AG04450 (cell line): ENCODE measurements around the gene DXO. TPM values are rescaled to one million over a fixed set of nuclear protein-coding genes. Genes with fewer than 3 reads are reported as not detected.

ENCODE experiments used
- CTCF ChIA-PET: fragments of 300-600, 350-600 bp; formaldehyde crosslinking; extraction: SDS; loops from one replicate; lab custom pipeline; 2022; ENCODE audit warnings: antibody characterized with exemption, inconsistent platforms; lab: Charles Lee
- POLR2A ChIA-PET: fragments of 350-600 bp; formaldehyde crosslinking; extraction: SDS; loops from one replicate; lab custom pipeline; 2021; ENCODE audit warnings: antibody characterized with exemption, inconsistent platforms; lab: Yijun Ruan, JAX
- DNase-seq: peaks from one replicate; pipeline ENCODE4 v3.0.0-alpha.2; 2011; ENCODE audit warnings: low read depth, low spot score
- H3K27ac ChIP-seq: one replicate; pipeline ENCODE4 v1.5.1; 2012; ENCODE audit warnings: low read depth, low read length, control low read depth
- H3K27me3 ChIP-seq: one replicate; pipeline ENCODE4 v1.6.0; 2012; ENCODE audit warnings: low read length; ENCODE audit not compliant: control insufficient read depth, insufficient read depth
- H3K4me3 ChIP-seq: 2 replicates; pipeline ENCODE4 v1.5.1; 2011; ENCODE audit warnings: mild to moderate bottlenecking, low read depth, low read length, control low read depth
- H3K9me3 ChIP-seq: 2 replicates; pipeline ENCODE4 v1.5.1; 2012; ENCODE audit warnings: low read length; ENCODE audit not compliant: control insufficient read depth, insufficient read depth
- polyA plus RNA-seq: library from polyadenylated mRNA; depleted of rRNA; stranded (reverse); fragments of >200 nt; gene quantifications from 2 replicates; pipeline ENCODE4 v1.2.3, GENCODE V29; 2011
- TF ChIP-seq, protein P1 (sequence below): IDR thresholded peaks from 2 replicates; pipeline ENCODE4 v1.5.1; 2011; ENCODE audit warnings: low read depth, low read length, control low read depth, inconsistent platforms

The DXO gene
- polyA plus RNA-seq, 1 experiment, result 11.4 TPM

DNA sequence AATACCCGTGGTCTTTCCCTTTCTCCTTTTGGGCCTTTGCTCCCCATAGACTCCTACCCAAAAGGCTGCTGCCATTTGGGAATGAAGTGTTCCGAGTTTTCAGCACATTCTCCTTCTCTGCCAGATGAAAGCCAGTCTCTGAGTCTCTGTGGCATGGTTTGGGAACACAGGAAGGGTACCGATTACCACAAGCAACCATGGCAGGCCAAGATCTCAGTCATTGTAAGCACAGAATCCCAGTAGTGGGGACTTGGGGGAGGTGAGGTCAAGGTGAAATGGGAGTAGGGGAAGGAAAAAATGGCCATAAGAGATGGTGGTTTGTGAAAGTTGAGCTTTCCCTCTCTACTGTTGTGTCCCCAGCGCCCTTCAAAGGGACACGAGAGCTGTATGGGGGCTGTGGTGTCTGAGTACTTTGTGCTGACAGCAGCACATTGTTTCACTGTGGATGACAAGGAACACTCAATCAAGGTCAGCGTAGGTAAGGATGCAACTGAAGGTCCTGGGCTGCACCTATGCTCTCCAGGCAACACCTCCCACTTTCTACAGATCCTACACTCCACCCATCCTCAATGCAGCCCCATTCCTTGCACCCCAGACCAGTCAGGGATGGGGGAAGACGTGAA is 21.9 kb downstream of the DXO start:
- CTCF ChIA-PET, result interaction anchor here (1.0 to 3.3 kb wide), 3 partner anchors 9 to 53 kb away, joined by 3 to 44 read pairs (median 4); partner anchors contain the start of genes EHMT2, NELFE and SKIC2
- H3K4me3 ChIP-seq, result no peak overlapping the region
- TF ChIP-seq, protein P1, sequence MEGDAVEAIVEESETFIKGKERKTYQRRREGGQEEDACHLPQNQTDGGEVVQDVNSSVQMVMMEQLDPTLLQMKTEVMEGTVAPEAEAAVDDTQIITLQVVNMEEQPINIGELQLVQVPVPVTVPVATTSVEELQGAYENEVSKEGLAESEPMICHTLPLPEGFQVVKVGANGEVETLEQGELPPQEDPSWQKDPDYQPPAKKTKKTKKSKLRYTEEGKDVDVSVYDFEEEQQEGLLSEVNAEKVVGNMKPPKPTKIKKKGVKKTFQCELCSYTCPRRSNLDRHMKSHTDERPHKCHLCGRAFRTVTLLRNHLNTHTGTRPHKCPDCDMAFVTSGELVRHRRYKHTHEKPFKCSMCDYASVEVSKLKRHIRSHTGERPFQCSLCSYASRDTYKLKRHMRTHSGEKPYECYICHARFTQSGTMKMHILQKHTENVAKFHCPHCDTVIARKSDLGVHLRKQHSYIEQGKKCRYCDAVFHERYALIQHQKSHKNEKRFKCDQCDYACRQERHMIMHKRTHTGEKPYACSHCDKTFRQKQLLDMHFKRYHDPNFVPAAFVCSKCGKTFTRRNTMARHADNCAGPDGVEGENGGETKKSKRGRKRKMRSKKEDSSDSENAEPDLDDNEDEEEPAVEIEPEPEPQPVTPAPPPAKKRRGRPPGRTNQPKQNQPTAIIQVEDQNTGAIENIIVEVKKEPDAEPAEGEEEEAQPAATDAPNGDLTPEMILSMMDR, result no peak
- no peaks in the 10 kb centered on the region; the same call in 1 of the 2 replicates for H3K9me3 ChIP-seq
- POLR2A ChIA-PET, result interaction anchor here (1.0 kb wide), 1 partner anchor 12 kb away, joined by 3 read pairs; no protein-coding TSS in a partner anchor
- H3K27ac ChIP-seq, result no peak overlapping the region
- H3K27me3 ChIP-seq, result no peaks in the 10 kb centered on the region
- no peak for DNase-seq

DNA sequence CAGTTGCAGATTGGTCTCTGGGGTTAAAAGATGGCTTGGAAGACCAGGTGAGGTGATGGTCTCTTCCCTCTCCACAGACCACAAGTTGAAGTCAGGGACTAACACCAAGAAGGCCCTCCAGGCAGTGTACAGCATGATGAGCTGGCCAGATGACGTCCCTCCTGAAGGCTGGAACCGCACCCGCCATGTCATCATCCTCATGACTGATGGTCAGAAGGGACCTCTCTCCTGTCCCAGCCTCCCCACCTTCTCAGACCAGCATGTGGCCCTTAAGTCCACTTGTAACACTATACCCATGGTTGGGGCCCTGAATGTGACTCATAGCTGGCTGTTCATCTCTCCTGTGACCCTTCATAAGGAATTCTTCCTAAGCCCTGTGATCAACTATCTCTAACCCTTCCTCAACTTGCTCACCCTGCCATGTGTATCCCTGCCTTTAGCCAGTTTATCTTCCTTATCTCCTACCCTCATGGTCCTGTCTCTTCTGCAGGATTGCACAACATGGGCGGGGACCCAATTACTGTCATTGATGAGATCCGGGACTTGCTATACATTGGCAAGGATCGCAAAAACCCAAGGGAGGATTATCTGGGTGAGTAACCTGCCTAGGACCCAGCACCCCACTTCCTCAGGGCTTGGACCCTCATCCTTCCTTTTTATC is 23.1 kb downstream of the DXO start:
- Histone ChIP-seq H3K27me3 (no peaks in the 10 kb centered on the region), H3K27ac (no peak overlapping the region), H3K4me3 (no peak overlapping the region), H3K9me3 (no peaks in the 10 kb centered on the region; the same call in 1 of the 2 replicates)
- no peak for DNase-seq
- TF ChIP-seq, protein P1, result no peak
- POLR2A ChIA-PET, result interaction anchor here (0.6 kb wide), 1 partner anchor 62 kb away, joined by 3 read pairs; no protein-coding TSS in a partner anchor
- CTCF ChIA-PET, result interaction anchor here (0.6 to 1.0 kb wide), 2 partner anchors 10 to 51 kb away, joined by 3 to 4 read pairs; partner anchors contain the start of genes EHMT2, NELFE and SKIC2

DNA sequence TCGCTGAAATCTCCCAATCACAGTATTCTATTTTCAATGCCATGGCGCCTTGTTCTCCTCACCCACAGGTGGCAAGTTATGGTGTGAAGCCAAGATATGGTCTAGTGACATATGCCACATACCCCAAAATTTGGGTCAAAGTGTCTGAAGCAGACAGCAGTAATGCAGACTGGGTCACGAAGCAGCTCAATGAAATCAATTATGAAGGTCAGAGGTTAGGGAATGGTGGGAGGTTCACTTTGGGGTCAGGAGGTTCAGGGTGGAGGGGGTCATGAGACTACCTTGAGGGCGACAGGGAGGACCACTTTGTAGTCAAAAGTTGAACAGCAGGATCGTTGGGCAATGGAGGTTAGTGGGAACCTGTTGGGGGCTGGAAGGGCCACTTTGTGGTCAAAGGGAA is 23.6 kb downstream of the DXO start:
- no peak overlapping the region for H3K4me3 ChIP-seq
- TF ChIP-seq, protein P1, result no peak
- CTCF ChIA-PET, result interaction anchor here (0.6 kb wide), 1 partner anchor 51 kb away, joined by 3 read pairs; the partner anchor contains the start of gene EHMT2
- POLR2A ChIA-PET, result no interaction called here
- H3K27me3 ChIP-seq, result no peaks in the 10 kb centered on the region
- H3K9me3 ChIP-seq, result no peaks in the 10 kb centered on the region; the same call in 1 of the 2 replicates
- DNase-seq, result no peak
- H3K27ac ChIP-seq, result no peak overlapping the region

DNA sequence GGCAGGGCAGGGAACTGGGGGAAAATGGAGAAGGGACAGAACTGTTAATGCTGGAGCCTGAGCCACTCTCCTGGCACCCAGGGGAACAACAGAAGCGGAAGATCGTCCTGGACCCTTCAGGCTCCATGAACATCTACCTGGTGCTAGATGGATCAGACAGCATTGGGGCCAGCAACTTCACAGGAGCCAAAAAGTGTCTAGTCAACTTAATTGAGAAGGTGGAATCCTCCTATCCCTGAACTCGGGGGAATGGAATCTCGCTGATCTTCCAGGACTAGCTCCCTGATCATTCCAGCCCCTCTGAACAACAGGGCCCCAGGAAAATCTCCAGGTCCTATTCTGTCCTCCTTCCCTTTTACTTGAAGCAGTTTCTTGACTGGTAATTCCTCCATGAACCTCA is 24.1 kb downstream of the DXO start:
- ChIA-PET POLR2A (no interaction called here), CTCF (no interaction called here)
- DNase-seq, result no peak
- no peaks in the 10 kb centered on the region; the same call in 1 of the 2 replicates for H3K9me3 ChIP-seq
- no peak overlapping the region for H3K4me3 ChIP-seq
- H3K27ac ChIP-seq, result no peak overlapping the region
- TF ChIP-seq, protein P1, result no peak
- H3K27me3 ChIP-seq, result no peaks in the 10 kb centered on the region
